ENCODE data around the gene PRDM16.

GRCh38 chr1:3021233-3021671, 47.8 kb upstream of the PRDM16 start, which contains the start of gene ACTRT2:
- TF ChIP-seq ZNF274 (IDR thresholded peaks at IDR 0.05; ENCODE audit: low read depth, low read length) = no peak
- no peak for TF ChIP-seq YY1 (IDR thresholded peaks at IDR 0.05; ENCODE audit: insufficient read depth, insufficient read length)
